ENCODE results near the gene FAM170B. TPM values are rescaled to one million over a fixed set of nuclear protein-coding genes. Genes with fewer than 3 reads are reported as not detected.

FAM170B gene
- total RNA-seq: not detected
- long read RNA-seq: 0 reads

DNA sequence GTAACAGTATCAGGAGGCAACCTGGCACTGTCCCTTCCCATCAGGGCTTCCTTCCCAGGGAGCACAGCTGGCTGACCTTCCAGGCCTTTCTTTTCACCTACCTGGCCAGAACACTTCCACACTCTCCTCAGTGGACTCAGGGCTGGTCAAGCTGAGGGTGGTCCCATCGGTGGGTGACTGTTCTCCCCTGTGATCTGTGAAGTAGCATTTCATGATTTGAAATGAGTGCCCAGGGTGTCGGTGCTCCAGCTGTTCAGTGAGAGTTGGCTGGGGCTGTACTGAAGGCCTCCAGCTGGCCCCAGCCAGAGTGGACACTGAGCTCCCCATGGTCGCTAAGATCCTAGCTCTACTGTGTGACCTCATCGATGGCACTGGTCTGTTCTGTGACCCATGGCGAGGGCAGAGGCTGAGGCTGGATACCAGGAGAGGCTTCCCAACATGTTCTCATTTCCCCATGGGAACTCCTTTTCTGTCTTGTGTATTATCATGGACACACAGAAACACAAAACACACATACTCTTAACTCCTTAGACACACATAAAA is at the start of gene FAM170B:
TSS of gene FAM170B (minus strand) at position 316 of the 543 bp plus-strand sequence. CDS start at position 213, 103 bp downstream.
- no peak for DNase-seq
- no peak within 1 kb of the TSS for H3K27ac ChIP-seq
- no peaks in the 10 kb centered on the region for H3K9me3 ChIP-seq
- TF ChIP-seq, protein P1, sequence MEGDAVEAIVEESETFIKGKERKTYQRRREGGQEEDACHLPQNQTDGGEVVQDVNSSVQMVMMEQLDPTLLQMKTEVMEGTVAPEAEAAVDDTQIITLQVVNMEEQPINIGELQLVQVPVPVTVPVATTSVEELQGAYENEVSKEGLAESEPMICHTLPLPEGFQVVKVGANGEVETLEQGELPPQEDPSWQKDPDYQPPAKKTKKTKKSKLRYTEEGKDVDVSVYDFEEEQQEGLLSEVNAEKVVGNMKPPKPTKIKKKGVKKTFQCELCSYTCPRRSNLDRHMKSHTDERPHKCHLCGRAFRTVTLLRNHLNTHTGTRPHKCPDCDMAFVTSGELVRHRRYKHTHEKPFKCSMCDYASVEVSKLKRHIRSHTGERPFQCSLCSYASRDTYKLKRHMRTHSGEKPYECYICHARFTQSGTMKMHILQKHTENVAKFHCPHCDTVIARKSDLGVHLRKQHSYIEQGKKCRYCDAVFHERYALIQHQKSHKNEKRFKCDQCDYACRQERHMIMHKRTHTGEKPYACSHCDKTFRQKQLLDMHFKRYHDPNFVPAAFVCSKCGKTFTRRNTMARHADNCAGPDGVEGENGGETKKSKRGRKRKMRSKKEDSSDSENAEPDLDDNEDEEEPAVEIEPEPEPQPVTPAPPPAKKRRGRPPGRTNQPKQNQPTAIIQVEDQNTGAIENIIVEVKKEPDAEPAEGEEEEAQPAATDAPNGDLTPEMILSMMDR (IDR thresholded peaks at IDR 0.05): no peak
- ATAC-seq: no peak
- H3K27me3 ChIP-seq: no peaks in the 10 kb centered on the region
- H3K36me3 ChIP-seq: no peaks in the 10 kb centered on the region
- intact Hi-C loops (cut with DNase I): no loop called here
- H3K4me3 ChIP-seq: no peak within 1 kb of the TSS
- H3K4me1 ChIP-seq: peaks cover 11% of the 10 kb centered on the region

DNA sequence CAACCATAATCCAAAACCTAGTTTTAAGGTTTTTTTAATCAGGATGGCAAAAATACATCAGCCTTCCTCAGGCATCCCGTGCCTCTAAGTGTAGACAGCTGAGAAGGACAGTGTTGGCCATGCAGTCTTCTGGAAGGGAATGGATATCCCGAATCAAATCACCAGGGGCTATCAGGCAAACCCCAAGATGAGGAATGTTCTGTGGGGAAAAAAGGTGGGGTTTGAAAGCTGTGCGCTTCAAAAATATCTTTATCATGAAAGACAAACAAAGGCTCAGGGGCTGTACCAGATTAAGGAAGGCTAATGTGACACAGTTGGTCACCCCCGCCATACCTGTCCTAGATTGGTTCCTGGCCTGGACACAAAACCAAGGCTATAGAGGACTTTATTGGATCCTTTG is 49.0 kb upstream of the FAM170B start:
- H3K4me3 ChIP-seq: no peak overlapping the region
- intact Hi-C loops (cut with DNase I): no loop called here
- TF ChIP-seq, protein P1 (IDR thresholded peaks at IDR 0.05): no peak
- no peaks in the 10 kb centered on the region for H3K36me3 ChIP-seq
- no peaks in the 10 kb centered on the region for H3K9me3 ChIP-seq
- no peaks in the 10 kb centered on the region for H3K27me3 ChIP-seq
- ATAC-seq: no peak
- no peak for DNase-seq
- H3K4me1 ChIP-seq: peaks cover 19% of the 10 kb centered on the region
- H3K27ac ChIP-seq: no peak overlapping the region

DNA sequence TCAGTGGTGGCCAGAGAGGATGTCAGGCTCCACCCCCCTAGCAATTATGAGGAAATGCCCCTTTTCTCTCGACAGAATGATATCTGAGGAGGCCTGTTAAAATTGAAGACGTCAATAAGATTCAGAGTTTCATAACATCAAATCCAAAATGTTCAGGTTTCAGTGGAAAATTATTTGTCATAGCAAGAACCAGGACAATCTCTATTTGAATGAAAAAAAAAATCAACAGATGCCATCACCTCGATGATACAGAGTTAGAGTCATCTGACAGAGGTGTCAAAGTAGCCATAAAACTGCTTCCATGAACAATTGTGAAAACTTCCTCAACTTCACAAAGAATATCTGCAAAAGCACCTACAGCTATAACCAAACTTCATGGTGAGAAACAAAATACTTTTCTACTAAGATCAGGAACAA is 46.6 kb upstream of the FAM170B start:
- TF ChIP-seq, protein P1 (IDR thresholded peaks at IDR 0.05): no peak
- Histone ChIP-seq H3K27me3 (no peaks in the 10 kb centered on the region), H3K36me3 (no peaks in the 10 kb centered on the region), H3K4me1 (peaks cover 20% of the 10 kb centered on the region), H3K4me3 (no peak overlapping the region), H3K27ac (no peak overlapping the region), H3K9me3 (no peaks in the 10 kb centered on the region)
- intact Hi-C loops (cut with DNase I): no loop called here
- ATAC-seq (no peak), DNase-seq (no peak)

DNA sequence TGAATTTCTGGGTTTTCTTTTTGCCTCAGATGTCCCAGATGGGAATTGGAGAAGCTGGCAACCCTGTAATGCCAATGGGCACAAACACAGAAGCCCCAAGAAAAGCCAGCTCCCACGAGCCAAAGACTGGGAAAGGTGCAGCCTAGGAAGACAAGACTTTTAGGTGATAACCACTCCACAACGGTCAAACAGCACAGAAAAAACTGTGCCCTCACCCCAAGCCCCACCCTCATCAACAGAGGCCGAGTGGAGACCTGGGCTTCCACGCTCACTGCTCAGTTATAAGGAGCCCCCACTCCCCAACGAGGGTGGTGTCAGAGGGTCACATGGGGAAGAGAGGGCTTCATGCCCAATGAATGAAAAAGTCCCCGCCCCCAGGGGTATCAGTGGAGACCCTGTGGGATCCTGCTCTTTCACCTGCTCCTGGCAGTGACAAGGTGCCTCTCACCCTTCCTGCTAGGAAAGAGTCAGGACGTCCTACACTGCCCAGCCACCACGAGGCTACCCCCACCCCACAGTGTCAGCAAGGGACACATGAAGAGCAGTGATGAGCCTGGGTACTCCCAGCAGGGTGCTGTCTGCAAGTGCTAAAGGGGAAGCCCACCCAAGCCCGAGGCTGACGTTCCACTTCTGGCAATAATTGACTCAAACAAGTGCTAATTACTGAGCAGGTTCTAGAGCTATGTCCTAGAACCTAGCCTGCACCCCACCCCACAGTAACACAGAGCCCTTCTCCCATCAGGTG is 46.0 kb upstream of the FAM170B start:
- intact Hi-C loops (cut with DNase I): no loop called here
- H3K9me3 ChIP-seq: no peaks in the 10 kb centered on the region
- H3K4me3 ChIP-seq: no peak overlapping the region
- H3K4me1 ChIP-seq: peaks cover 20% of the 10 kb centered on the region
- TF ChIP-seq, protein P1 (IDR thresholded peaks at IDR 0.05): no peak
- ATAC-seq (no peak), DNase-seq (no peak)
- no peak overlapping the region for H3K27ac ChIP-seq
- no peaks in the 10 kb centered on the region for H3K27me3 ChIP-seq
- no peaks in the 10 kb centered on the region for H3K36me3 ChIP-seq

DNA sequence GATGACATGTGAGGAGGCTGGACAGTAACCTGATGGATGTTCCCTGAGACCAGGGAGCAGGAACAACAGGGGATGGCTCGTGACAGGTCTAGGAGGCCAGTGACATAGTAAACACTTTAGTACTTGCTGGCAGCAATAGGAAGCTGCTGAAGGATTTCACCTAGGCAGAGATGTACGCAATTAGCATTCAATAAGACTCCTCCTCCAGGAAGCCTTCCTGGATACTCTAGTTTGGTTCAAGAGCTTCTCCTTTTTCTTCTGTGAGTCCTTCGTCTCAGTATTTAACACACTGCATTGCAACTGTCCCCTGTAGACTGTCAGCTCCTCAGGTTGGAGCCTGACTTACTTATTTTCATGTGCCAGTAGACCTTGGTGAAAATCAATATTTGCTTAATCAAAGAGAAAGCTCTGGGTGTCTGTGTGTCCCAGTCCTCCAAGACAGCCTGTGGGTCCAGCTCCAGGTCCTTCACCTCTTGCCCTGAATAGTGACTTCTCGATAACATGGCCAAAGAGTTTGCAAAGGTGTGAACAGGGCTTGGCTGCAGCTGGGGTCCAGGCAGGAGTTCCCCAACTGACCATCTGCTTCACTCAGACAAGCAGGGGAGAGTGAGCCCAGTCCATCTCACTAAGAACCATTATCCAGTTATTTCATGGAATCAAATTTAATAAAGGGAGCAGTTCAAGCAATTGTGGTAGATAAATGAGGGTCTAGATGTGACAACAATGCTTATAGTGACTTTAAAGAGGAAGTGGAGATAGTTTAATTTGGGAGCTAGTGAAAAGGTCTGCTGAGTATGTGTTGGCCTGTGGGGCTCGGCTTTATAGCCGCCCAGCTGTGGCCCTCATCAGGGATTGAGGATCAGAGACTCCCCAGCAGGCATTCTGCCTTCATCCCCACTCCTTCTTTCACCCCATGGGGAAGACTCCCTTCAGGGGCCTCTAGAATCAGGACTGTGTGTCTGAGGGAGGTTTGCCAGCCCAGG is 45.0 kb upstream of the FAM170B start:
- H3K9me3 ChIP-seq: no peaks in the 10 kb centered on the region
- ATAC-seq (no peak), DNase-seq (no peak)
- intact Hi-C loops (cut with DNase I): no loop called here
- TF ChIP-seq, protein P1 (IDR thresholded peaks at IDR 0.05): no peak
- H3K27ac ChIP-seq: no peak overlapping the region
- H3K36me3 ChIP-seq: no peaks in the 10 kb centered on the region
- H3K27me3 ChIP-seq: no peaks in the 10 kb centered on the region
- H3K4me3 ChIP-seq: no peak overlapping the region
- peaks cover 22% of the 10 kb centered on the region for H3K4me1 ChIP-seq
